Ovary (tissue), 1 donor: ENCODE data around the gene LRRC72.

Experiments
- EP300 ChIP-seq: sonication (generic); formaldehyde crosslinking; IDR thresholded peaks from one replicate; pipeline ENCODE4 v1.6.1; 2017; ENCODE audit warnings: antibody characterized with exemption
- POLR2A ChIP-seq: fragments of 450-650 bp; IDR thresholded peaks from one replicate; pipeline ENCODE4 v1.6.1; 2017; ENCODE audit warnings: antibody characterized with exemption, mild to moderate bottlenecking, moderate library complexity

- TF ChIP-seq POLR2A (no peak), EP300 (no peak)
Measured at GRCh38 chr7:16581286-16581685, 54.7 kb downstream of the LRRC72 start.
